Liver (tissue), 3 donors: ENCODE results near the gene CDC5L.

Experiments
- FOXA1 ChIP-seq: IDR thresholded peaks from 2 replicates; pipeline ENCODE4 v1.6.1; 2016; ENCODE audit warnings: antibody characterized with exemption
- HNF4G ChIP-seq: IDR thresholded peaks from 2 replicates; pipeline ENCODE4 v1.6.1; 2016; ENCODE audit warnings: antibody characterized with exemption
- JUND ChIP-seq, 2 donors: IDR thresholded peaks; 2 replicates each; pipeline ENCODE4 v1.6.1; 2016; ENCODE audit warnings: antibody characterized with exemption in 2 of 2
- SP1 ChIP-seq: IDR thresholded peaks from 2 replicates; pipeline ENCODE4 v1.6.1; 2018; ENCODE audit warnings: antibody characterized with exemption, mild to moderate bottlenecking
- TF ChIP-seq, protein P1 (sequence below): fragments of 150-350 bp; IDR thresholded peaks from 2 replicates; pipeline ENCODE4 v1.5.1; 2017; ENCODE audit warnings: improper control_type of control experiment, low read depth, low read length; ENCODE audit not compliant: missing input control
- TF ChIP-seq, protein P2 (sequence below): IDR thresholded peaks from 2 replicates; pipeline ENCODE4 v1.6.1; 2016; ENCODE audit warnings: antibody characterized with exemption
- TF ChIP-seq, protein P3 (sequence below): IDR thresholded peaks from 2 replicates; pipeline ENCODE4 v1.6.1; 2016; ENCODE audit warnings: antibody characterized with exemption
- donor health status: healthy.
- donor health status: healthy.

DNA sequence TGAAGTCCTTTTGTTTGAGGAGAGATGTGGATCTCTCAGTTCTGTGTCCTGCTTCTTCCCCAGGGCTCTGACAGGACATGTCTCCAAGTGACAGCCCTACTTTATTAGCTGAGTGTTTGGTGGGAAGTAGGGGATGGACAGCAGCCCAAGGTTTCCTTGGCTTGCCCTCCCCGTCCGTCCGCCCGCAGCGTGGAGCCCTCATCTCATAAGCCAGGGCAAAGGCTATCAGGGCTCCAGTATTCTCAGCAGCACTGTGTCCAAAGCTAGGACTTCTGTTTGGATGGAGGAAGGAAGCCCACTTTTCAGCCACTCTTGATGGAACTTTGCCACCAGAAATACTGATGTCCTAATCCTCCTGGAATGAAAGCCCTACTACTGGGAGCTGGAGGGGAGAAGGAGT, 13.6 kb downstream of the CDC5L start:
- TF ChIP-seq FOXA1 (no peak), SP1 (no peak), JUND (IDR thresholded peaks at IDR 0.05) (no peak), HNF4G (no peak)
- TF ChIP-seq, protein P1, sequence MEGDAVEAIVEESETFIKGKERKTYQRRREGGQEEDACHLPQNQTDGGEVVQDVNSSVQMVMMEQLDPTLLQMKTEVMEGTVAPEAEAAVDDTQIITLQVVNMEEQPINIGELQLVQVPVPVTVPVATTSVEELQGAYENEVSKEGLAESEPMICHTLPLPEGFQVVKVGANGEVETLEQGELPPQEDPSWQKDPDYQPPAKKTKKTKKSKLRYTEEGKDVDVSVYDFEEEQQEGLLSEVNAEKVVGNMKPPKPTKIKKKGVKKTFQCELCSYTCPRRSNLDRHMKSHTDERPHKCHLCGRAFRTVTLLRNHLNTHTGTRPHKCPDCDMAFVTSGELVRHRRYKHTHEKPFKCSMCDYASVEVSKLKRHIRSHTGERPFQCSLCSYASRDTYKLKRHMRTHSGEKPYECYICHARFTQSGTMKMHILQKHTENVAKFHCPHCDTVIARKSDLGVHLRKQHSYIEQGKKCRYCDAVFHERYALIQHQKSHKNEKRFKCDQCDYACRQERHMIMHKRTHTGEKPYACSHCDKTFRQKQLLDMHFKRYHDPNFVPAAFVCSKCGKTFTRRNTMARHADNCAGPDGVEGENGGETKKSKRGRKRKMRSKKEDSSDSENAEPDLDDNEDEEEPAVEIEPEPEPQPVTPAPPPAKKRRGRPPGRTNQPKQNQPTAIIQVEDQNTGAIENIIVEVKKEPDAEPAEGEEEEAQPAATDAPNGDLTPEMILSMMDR: no peak
- TF ChIP-seq, protein P2, sequence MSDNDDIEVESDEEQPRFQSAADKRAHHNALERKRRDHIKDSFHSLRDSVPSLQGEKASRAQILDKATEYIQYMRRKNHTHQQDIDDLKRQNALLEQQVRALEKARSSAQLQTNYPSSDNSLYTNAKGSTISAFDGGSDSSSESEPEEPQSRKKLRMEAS: no peak
- TF ChIP-seq, protein P3, sequence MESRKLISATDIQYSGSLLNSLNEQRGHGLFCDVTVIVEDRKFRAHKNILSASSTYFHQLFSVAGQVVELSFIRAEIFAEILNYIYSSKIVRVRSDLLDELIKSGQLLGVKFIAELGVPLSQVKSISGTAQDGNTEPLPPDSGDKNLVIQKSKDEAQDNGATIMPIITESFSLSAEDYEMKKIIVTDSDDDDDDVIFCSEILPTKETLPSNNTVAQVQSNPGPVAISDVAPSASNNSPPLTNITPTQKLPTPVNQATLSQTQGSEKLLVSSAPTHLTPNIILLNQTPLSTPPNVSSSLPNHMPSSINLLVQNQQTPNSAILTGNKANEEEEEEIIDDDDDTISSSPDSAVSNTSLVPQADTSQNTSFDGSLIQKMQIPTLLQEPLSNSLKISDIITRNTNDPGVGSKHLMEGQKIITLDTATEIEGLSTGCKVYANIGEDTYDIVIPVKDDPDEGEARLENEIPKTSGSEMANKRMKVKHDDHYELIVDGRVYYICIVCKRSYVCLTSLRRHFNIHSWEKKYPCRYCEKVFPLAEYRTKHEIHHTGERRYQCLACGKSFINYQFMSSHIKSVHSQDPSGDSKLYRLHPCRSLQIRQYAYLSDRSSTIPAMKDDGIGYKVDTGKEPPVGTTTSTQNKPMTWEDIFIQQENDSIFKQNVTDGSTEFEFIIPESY: no peak
